T-helper 1 cell treated with Interleukin-12 subunit alpha and Interleukin-12 subunit beta and Interleukin-4 antibody, amounts not matched to agents 30 μg/mL and 1 μg/mL, for 36 hours (primary cell): ENCODE results near the gene FRY.

Source experiments
- H3K27ac Mint-ChIP-seq: one replicate; pipeline ENCODE4 v1.8.0; 2021; ENCODE audit warnings: mild to moderate bottlenecking, mixed read lengths
- H3K27me3 Mint-ChIP-seq: one replicate; pipeline ENCODE4 v1.8.0; 2021; ENCODE audit warnings: low read depth, mixed read lengths
- H3K36me3 Mint-ChIP-seq: one replicate; pipeline ENCODE4 v1.8.0; 2021; ENCODE audit warnings: low read depth, mixed read lengths
- H3K4me1 Mint-ChIP-seq: one replicate; pipeline ENCODE4 v1.8.0; 2021; ENCODE audit warnings: low read depth, mixed read lengths
- H3K4me3 Mint-ChIP-seq: one replicate; pipeline ENCODE4 v1.8.0; 2021; ENCODE audit warnings: mild to moderate bottlenecking, moderate library complexity, mixed read lengths
- H3K9me3 Mint-ChIP-seq: one replicate; pipeline ENCODE4 v1.8.0; 2021; ENCODE audit warnings: mixed read lengths

The FRY gene

GRCh38 chr13:32266130-32266529 is 234.6 kb downstream of the FRY start:
- H3K27me3 Mint-ChIP-seq, result no peaks in the 10 kb centered on the region
- no peaks in the 10 kb centered on the region for H3K4me1 Mint-ChIP-seq
- no peaks in the 10 kb centered on the region for H3K9me3 Mint-ChIP-seq
- no peak overlapping the region for H3K27ac Mint-ChIP-seq
- H3K4me3 Mint-ChIP-seq, result no peak overlapping the region
- peaks cover 2% of the 10 kb centered on the region for H3K36me3 Mint-ChIP-seq

DNA sequence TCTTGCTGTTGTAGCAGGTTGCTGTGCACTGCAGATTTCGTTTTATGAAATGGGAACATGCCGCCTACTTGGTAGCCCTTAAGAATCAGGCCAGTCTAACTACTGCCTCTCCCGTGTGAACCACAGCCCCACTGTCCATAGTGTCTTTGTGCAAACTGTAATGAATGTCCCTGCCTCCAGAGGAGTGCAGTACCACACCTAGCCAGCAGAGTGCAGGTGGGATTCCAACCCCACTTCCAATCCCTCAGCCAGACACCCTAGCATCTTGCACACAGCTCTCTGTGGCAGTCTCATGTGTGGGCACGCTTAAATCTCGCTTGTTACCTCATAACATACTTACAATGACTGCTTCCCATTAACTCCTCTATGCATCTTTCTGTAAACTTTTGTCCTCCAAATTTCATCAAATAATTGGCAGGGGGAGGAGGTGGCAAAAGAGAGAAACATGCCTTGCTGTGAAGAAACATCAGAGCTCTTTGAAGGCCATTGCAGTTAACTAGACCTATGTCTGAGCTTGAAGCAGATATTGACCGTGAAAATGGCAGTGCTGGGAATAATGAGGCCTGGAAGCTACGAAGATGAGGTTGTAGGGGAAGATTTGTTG is 236.4 kb downstream of the FRY start:
- Mint-ChIP-seq H3K9me3 (no peaks in the 10 kb centered on the region), H3K27ac (no peak overlapping the region), H3K27me3 (no peaks in the 10 kb centered on the region), H3K4me3 (no peak overlapping the region), H3K36me3 (peaks cover 2% of the 10 kb centered on the region), H3K4me1 (peaks cover 1% of the 10 kb centered on the region)

GRCh38 chr13:32272021-32272683 is 240.6 kb downstream of the FRY start:
- Mint-ChIP-seq H3K4me1 (peaks cover 1% of the 10 kb centered on the region), H3K27ac (no peak overlapping the region), H3K36me3 (peaks cover 2% of the 10 kb centered on the region), H3K27me3 (no peaks in the 10 kb centered on the region), H3K4me3 (no peak overlapping the region), H3K9me3 (no peaks in the 10 kb centered on the region)

DNA sequence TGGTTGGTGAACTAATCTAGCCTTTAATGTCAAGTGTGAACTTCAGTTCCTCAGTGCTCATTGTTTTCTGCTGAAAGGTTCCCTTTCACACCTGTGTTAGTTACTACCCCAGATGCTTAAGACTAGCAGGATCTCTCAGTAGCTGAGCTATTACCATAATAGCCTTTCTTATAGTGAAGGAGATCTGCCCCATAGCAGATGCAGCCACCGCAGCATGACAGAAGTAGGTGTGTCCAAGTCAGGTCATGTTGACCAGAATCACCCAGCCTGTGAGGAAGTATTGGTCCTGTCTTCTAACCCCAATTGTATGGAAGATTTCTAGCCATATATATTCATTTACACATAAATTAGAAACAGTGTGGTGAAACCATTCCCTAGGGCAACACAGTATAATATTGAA is 246.3 kb downstream of the FRY start:
- no peaks in the 10 kb centered on the region for H3K27me3 Mint-ChIP-seq
- peaks cover 4% of the 10 kb centered on the region for H3K36me3 Mint-ChIP-seq
- no peak overlapping the region for H3K27ac Mint-ChIP-seq

DNA sequence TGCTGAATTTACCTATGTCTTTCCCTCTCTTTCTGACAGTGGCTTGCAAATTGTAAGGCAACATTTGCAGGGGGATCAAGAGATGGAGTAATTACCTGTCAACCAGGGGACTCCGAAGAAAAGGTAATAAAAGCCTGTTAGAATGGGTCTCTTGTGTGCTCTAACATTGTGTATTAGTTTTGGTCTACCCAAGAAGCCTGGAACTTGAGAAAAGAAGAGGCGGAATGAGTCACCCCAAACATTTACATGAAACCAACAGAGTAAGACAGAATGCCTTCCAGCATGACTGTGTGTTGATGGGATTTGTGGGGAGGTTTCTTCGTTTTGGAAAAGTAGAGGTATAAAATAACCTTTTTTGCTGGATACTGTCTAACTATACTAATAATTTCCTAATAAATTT is 246.9 kb downstream of the FRY start:
- Mint-ChIP-seq H3K27me3 (no peaks in the 10 kb centered on the region), H3K4me3 (no peak overlapping the region), H3K36me3 (peaks cover 4% of the 10 kb centered on the region), H3K4me1 (peaks cover 3% of the 10 kb centered on the region), H3K9me3 (no peaks in the 10 kb centered on the region), H3K27ac (no peak overlapping the region)

More for the DNA sequence above, 246.3 kb downstream of the FRY start:
- Mint-ChIP-seq H3K9me3 (no peaks in the 10 kb centered on the region), H3K4me3 (no peak overlapping the region), H3K4me1 (peaks cover 3% of the 10 kb centered on the region)

GRCh38 chr13:32281096-32281495 is 249.5 kb downstream of the FRY start:
- no peak overlapping the region for H3K4me3 Mint-ChIP-seq
- no peak overlapping the region for H3K27ac Mint-ChIP-seq
- H3K4me1 Mint-ChIP-seq, result peaks cover 3% of the 10 kb centered on the region

GRCh38 chr13:32282096-32282711 is 250.6 kb downstream of the FRY start:
- Mint-ChIP-seq H3K9me3 (no peaks in the 10 kb centered on the region), H3K27me3 (no peaks in the 10 kb centered on the region), H3K4me1 (peaks cover 3% of the 10 kb centered on the region), H3K4me3 (no peak overlapping the region), H3K27ac (no peak overlapping the region), H3K36me3 (peaks cover 4% of the 10 kb centered on the region)

More at GRCh38 chr13:32281096-32281495, 249.5 kb downstream of the FRY start:
- no peaks in the 10 kb centered on the region for H3K9me3 Mint-ChIP-seq
- H3K27me3 Mint-ChIP-seq, result no peaks in the 10 kb centered on the region
- H3K36me3 Mint-ChIP-seq, result peaks cover 4% of the 10 kb centered on the region

DNA sequence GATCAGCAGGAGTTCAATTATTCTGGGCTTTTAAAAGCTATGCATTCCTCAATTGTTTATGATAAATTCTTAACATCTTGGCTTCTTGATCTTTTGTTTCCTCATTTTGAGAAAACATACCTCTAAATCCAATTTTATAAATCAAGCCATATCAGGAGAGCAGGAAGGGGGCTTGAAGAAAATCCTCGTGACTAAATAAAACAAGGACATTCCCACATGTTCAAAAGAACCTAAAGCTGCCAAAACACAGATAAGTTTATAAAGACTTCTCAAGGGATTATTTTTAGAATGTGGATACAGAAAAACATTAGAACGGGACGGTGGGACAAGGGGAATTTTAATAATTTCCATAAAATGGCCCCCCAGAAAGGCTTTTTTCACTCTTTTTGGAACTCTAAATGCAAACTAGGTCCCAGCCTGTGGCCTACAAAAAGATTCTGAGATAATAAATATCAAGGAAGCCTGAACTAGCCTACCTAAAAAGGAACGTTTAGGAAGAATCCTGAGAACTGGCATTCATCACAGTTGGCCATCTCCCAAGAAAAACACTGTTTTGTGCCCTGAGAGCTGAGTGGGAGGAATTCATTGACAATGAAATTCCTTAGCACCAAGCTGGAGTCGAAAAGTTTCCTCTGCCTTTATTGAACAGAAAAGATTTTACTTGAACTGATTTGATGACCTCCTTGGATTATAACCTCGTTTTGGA is 253.5 kb downstream of the FRY start:
- no peaks in the 10 kb centered on the region for H3K9me3 Mint-ChIP-seq
- H3K36me3 Mint-ChIP-seq, result no peaks in the 10 kb centered on the region
- no peaks in the 10 kb centered on the region for H3K27me3 Mint-ChIP-seq
- no peak overlapping the region for H3K4me3 Mint-ChIP-seq
- H3K27ac Mint-ChIP-seq, result no peak overlapping the region
- no peaks in the 10 kb centered on the region for H3K4me1 Mint-ChIP-seq

DNA sequence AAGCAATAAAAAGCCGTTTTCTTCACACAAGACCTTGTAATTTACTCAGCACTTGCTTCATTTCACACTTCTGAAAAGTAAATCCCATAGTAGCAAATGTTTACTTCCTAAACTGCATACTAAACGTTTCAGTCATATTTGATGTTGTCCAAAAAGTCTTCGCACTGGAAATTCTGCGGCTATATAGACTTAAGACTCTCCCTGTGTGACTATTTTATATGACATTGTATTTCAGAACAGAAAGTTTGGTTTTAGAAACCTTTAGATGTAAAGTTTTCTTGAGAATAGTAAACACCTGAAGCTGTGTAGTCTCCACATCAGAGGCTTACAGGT is 254.0 kb downstream of the FRY start:
- Mint-ChIP-seq H3K4me3 (no peak overlapping the region), H3K27me3 (no peaks in the 10 kb centered on the region), H3K4me1 (no peaks in the 10 kb centered on the region), H3K36me3 (no peaks in the 10 kb centered on the region), H3K9me3 (no peaks in the 10 kb centered on the region), H3K27ac (no peak overlapping the region)

- Mint-ChIP-seq H3K36me3 (no peaks in the 10 kb centered on the region), H3K4me3 (no peak overlapping the region), H3K27ac (no peak overlapping the region), H3K4me1 (no peaks in the 10 kb centered on the region), H3K9me3 (no peaks in the 10 kb centered on the region), H3K27me3 (peaks cover 11% of the 10 kb centered on the region)
These were observed 265.6 kb downstream of the FRY start for GRCh38 chr13:32297206-32297605.

GRCh38 chr13:32298695-32299094 is 267.1 kb downstream of the FRY start:
- no peak overlapping the region for H3K27ac Mint-ChIP-seq
- H3K27me3 Mint-ChIP-seq, result peaks cover 11% of the 10 kb centered on the region
- no peak overlapping the region for H3K4me3 Mint-ChIP-seq

DNA sequence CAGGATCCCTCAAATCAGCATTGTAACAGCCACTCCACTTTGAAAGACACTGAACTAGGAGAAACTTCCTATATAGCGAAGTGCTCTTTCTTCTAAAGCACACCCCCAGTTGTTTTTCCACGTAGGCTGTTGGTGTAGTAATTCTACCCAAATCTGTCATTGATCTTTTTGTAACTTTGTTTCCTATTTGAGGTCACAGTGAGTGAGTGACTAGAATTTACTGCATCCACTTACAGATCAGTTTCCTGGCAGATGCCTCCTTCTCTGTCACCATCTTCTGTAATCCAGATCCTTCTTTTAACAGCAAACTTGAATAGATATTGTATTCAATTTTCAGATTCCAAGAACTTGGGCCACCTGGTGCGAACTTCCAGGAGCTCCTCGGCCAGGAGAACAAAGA is 268.3 kb downstream of the FRY start:
- Mint-ChIP-seq H3K27ac (no peak overlapping the region), H3K9me3 (no peaks in the 10 kb centered on the region), H3K36me3 (no peaks in the 10 kb centered on the region), H3K27me3 (peaks cover 11% of the 10 kb centered on the region), H3K4me3 (no peak overlapping the region), H3K4me1 (no peaks in the 10 kb centered on the region)

More at GRCh38 chr13:32298695-32299094, 267.1 kb downstream of the FRY start:
- Mint-ChIP-seq H3K4me1 (no peaks in the 10 kb centered on the region), H3K9me3 (no peaks in the 10 kb centered on the region), H3K36me3 (no peaks in the 10 kb centered on the region)

GRCh38 chr13:32300406-32300805 is 268.8 kb downstream of the FRY start:
- no peak overlapping the region for H3K4me3 Mint-ChIP-seq
- no peak overlapping the region for H3K27ac Mint-ChIP-seq
- no peaks in the 10 kb centered on the region for H3K4me1 Mint-ChIP-seq
- no peaks in the 10 kb centered on the region for H3K36me3 Mint-ChIP-seq
- no peaks in the 10 kb centered on the region for H3K9me3 Mint-ChIP-seq
- peaks cover 11% of the 10 kb centered on the region for H3K27me3 Mint-ChIP-seq

GRCh38 chr13:32300920-32301319 is 269.3 kb downstream of the FRY start:
- Mint-ChIP-seq H3K27ac (no peak overlapping the region), H3K36me3 (no peaks in the 10 kb centered on the region), H3K4me1 (no peaks in the 10 kb centered on the region), H3K4me3 (no peak overlapping the region), H3K27me3 (peaks cover 12% of the 10 kb centered on the region), H3K9me3 (no peaks in the 10 kb centered on the region)

DNA sequence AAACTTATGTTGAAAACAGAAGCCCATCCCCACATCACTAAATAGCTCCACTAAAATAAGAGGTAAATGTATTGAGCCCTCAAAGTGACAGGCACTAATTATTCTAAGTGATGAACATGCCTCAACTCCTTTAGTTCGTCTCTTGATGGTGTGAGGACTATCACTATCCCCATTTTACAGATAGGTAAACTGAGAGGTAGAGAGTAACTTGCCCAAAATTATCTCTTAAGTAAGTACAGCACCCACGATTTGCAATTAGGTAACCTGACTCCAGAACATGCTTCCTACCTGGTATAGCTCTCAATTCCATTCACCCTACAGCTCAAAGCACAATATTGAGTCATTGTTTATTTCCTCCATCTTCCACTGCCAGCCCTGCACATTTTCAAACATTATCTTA is 270.9 kb downstream of the FRY start:
- Mint-ChIP-seq H3K36me3 (no peaks in the 10 kb centered on the region), H3K4me3 (no peak overlapping the region), H3K27me3 (peaks cover 16% of the 10 kb centered on the region), H3K9me3 (no peaks in the 10 kb centered on the region), H3K4me1 (no peaks in the 10 kb centered on the region), H3K27ac (no peak overlapping the region)
